Sigmoid colon (tissue), 7 donors: ENCODE measurements around the gene CLTA. TPM values are rescaled to one million over a fixed set of nuclear protein-coding genes. Genes with fewer than 3 reads are reported as not detected.
"Not testable (repeated sequence)": the region's sequence is repeated elsewhere in the genome, so short reads cannot be mapped to it uniquely, and the experiment has no call there.

Source experiments
- DNase-seq: peaks from one replicate; pipeline ENCODE4 v3.0.0-alpha.2; 2019
- H3K27ac ChIP-seq, 4 donors: fragments of 200-600 bp; sonication (generic); one replicate each; pipeline ENCODE4 v1.5.1; 2016 to 2019; ENCODE audit warnings: mild to moderate bottlenecking in 1 of 4
- H3K27me3 ChIP-seq, 3 donors: fragments of 200-600 bp; sonication (generic); one replicate each; pipeline ENCODE4 v1.5.1; 2019; ENCODE audit warnings: mild to moderate bottlenecking in 1 of 3
- H3K36me3 ChIP-seq, 4 donors: fragments of 200-600 bp; sonication (generic); one replicate each; pipeline ENCODE4 v1.5.1; 2016 to 2019
- H3K4me1 ChIP-seq, 4 donors: fragments of 200-600 bp; sonication (generic); one replicate each; pipeline ENCODE4 v1.5.1; 2017 to 2019
- H3K4me3 ChIP-seq, 4 donors: fragments of 200-600 bp; sonication (generic); one replicate each; pipeline ENCODE4 v1.5.1; 2017 to 2019; ENCODE audit warnings: mild to moderate bottlenecking in 2 of 4, moderate library complexity in 1 of 4
- H3K9me3 ChIP-seq, 4 donors: fragments of 200-600 bp in 3 of 4; sonication (generic) in 3 of 4; one replicate each; pipeline versions ENCODE4 v1.5.1 to v1.6.1; 2013 to 2019
- EP300 ChIP-seq, 4 donors: sonication (generic); formaldehyde crosslinking; IDR thresholded peaks; one replicate each; pipeline ENCODE4 v1.6.1; 2017; ENCODE audit warnings: antibody characterized with exemption in 4 of 4
- POLR2A ChIP-seq, 2 donors: fragments of 450-650 bp; IDR thresholded peaks; one replicate each; pipeline ENCODE4 v1.6.1; 2016; ENCODE audit warnings: antibody characterized with exemption in 2 of 2, mild to moderate bottlenecking in 2 of 2, moderate library complexity in 2 of 2
- POLR2AphosphoS5 ChIP-seq, 4 donors: sonication (generic); formaldehyde crosslinking; IDR thresholded peaks; one replicate each; pipeline ENCODE4 v1.6.1; 2017; ENCODE audit warnings: antibody characterized with exemption in 4 of 4
- WGBS, 2 donors: extraction: QIAGEN DNeasy Blood & Tissue Kit; methylation state at CpG; one replicate each; pipeline ENCODE4 v1.1.7; 2013; 5-methylcytosine and 5-hydroxymethylcytosine counted together
- intact Hi-C: fragments of 100-400 bp; cut with DNase I; formaldehyde crosslinking; loops from one replicate; pipeline ENCODE4 v1.15.1; 2023
- polyA plus RNA-seq, 3 donors: library from polyadenylated mRNA; stranded (reverse); fragments of 200-250 nt; gene quantifications; one replicate each; pipeline ENCODE4 v1.2.3, GENCODE V29; 2013
- total RNA-seq, 4 donors: library from RNA; depleted of rRNA; stranded (reverse); fragments of >200 nt; gene quantifications; one replicate each; pipeline ENCODE4 v1.1.0, GENCODE V29; 2016
- TF ChIP-seq, protein P1 (sequence below), 4 experiments: fragments of 450-650 bp in 3 of 4; fragments of 200-600 bp in 1 of 4; IDR thresholded peaks; one replicate each; pipeline ENCODE4 v1.5.1; 2016 to 2019; ENCODE audit warnings: antibody characterized with exemption in 4 of 4, mild to moderate bottlenecking in 3 of 4, moderate library complexity in 2 of 4
- donor health status: healthy with polysubstance abuse.
- donor health status: Bipolar disorder and iron deficiency.
- donor health status: healthy.

The CLTA gene
- total and polyA plus RNA-seq, 7 donors = 151 to 299 (median 176) TPM

DNA sequence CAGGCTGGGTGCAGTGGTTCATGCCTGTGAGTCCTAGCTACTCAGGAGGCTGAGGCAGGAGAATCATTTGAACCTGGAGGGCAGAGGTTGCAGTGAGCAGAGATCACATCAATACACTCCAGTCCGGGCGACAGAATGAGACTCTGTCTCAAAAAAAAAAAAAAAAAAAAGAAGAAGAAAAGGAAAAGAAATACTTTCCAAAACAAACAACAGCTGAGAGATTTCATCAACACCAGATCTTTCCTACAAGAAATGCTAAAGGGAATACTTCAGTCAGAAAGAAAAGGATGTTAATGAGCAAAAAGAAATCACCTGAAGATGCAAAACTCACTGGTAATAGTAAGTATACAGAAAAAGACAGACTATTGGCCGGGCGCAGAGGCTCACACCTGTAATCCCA is 13.2 kb upstream of the CLTA start:
- WGBS, 2 donors = 82 to 91% methylated on average over 4 of the region's 4 CpGs
- intact Hi-C loops = no loop called here
- no peak for DNase-seq

DNA sequence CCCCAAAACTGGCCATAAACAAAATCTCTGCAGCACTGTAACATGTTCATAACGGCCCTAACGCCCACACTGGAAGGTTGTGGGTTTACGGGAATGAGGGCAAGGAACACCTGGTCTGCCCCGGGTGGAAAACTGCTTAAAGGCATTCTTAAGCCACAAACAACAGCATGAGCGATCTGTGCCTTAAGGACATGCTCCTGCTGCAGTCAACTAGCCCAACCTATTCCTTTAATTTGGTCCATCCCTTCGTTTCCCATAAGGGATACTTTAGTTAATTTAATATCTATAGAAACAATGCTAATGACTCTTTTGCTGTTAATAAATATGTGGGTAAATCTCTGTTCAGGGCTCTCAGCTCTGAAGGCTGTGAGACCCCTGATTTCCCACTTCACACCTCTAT is 10.5 kb upstream of the CLTA start:
- H3K9me3 ChIP-seq, intact Hi-C loops, H3K27ac ChIP-seq, H3K4me3 ChIP-seq, H3K36me3 ChIP-seq, H3K4me1 ChIP-seq, H3K27me3 ChIP-seq: not testable (repeated sequence)
- peak; percentile 20 for DNase-seq
- 89 to 90% methylated on average over 6 of the region's 6 CpGs for WGBS, 2 donors

More for the DNA sequence above, 13.2 kb upstream of the CLTA start:
- H3K27ac ChIP-seq = no peak overlapping the region
- no peak overlapping the region for H3K4me3 ChIP-seq
- no peaks in the 10 kb centered on the region for H3K4me1 ChIP-seq
- H3K36me3 ChIP-seq = no peaks in the 10 kb centered on the region
- TF ChIP-seq EP300 (IDR thresholded peaks at IDR 0.05) (no peak), POLR2AphosphoS5 (IDR thresholded peaks at IDR 0.05) (no peak), POLR2A (IDR thresholded peaks at IDR 0.05) (no peak)
- TF ChIP-seq, protein P1, sequence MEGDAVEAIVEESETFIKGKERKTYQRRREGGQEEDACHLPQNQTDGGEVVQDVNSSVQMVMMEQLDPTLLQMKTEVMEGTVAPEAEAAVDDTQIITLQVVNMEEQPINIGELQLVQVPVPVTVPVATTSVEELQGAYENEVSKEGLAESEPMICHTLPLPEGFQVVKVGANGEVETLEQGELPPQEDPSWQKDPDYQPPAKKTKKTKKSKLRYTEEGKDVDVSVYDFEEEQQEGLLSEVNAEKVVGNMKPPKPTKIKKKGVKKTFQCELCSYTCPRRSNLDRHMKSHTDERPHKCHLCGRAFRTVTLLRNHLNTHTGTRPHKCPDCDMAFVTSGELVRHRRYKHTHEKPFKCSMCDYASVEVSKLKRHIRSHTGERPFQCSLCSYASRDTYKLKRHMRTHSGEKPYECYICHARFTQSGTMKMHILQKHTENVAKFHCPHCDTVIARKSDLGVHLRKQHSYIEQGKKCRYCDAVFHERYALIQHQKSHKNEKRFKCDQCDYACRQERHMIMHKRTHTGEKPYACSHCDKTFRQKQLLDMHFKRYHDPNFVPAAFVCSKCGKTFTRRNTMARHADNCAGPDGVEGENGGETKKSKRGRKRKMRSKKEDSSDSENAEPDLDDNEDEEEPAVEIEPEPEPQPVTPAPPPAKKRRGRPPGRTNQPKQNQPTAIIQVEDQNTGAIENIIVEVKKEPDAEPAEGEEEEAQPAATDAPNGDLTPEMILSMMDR (IDR thresholded peaks at IDR 0.05) = no peak
- H3K9me3 ChIP-seq = no peaks in the 10 kb centered on the region
- H3K27me3 ChIP-seq = no peaks in the 10 kb centered on the region

DNA sequence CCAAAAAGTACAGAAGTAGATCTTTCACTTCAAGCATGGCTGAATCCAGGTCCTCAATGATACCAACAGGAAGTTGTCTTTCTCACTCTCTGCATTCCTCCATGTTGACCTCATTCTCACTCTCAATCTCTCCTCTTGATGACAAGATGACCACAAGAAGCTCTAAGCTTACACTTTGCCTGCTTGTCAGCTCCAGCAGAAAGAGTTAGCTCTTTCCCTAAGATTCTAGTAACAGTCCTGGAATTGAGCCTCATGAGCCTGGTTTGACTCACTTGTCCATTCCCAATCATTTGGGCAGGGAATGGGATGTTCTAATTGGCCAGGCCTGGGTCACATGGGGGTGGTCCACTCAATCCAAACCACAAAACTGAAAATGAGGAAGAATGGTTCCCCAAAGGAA is 3.3 kb upstream of the CLTA start:
- TF ChIP-seq, protein P1 (IDR thresholded peaks at IDR 0.05) = no peak
- TF ChIP-seq POLR2A (IDR thresholded peaks at IDR 0.05) (no peak), POLR2AphosphoS5 (IDR thresholded peaks at IDR 0.05) (no peak), EP300 (IDR thresholded peaks at IDR 0.05) (no peak)
- Histone ChIP-seq H3K27me3 (no peaks in the 10 kb centered on the region), H3K4me1 (peaks cover 0 to 18% (median 15%) of the 10 kb centered on the region in 4 donors), H3K9me3 (no peaks in the 10 kb centered on the region), H3K4me3 (no peak overlapping the region), H3K27ac (no peak overlapping the region), H3K36me3 (no peaks in the 10 kb centered on the region)
- intact Hi-C loops = no loop called here
- DNase-seq = no peak

DNA sequence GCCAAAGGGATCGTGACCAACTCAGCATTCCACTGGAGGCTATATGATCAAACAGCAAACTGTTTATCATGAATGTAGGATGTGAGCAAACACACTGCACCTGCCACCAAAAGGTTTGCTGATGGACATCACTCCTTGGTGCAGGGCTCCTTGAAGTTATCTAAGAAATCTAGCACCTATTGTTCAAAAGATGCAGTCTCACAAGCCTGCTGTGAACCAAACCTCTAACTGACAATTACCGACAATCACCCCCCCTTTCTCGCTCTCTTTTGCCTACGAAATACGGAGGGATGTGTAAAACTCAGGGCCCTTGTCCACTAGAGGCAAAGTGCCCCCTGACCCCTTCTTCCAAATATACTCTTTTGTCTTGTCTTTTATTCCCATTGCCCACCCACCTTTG is 2.5 kb upstream of the CLTA start:
- no peak overlapping the region for H3K4me3 ChIP-seq
- H3K27me3 ChIP-seq = no peaks in the 10 kb centered on the region
- TF ChIP-seq POLR2A (IDR thresholded peaks at IDR 0.05) (no peak), EP300 (IDR thresholded peaks at IDR 0.05) (no peak), POLR2AphosphoS5 (IDR thresholded peaks at IDR 0.05) (no peak)
- TF ChIP-seq, protein P1 (IDR thresholded peaks at IDR 0.05) = no peak
- H3K27ac ChIP-seq = no peak overlapping the region
- WGBS, 2 donors = 94 to 95% methylated on average over 5 of the region's 5 CpGs
- intact Hi-C loops = no loop called here
- H3K4me1 ChIP-seq = peaks cover 0 to 26% (median 22%) of the 10 kb centered on the region in 4 donors
- no peaks in the 10 kb centered on the region for H3K9me3 ChIP-seq
- DNase-seq = peak; percentile 21
- no peaks in the 10 kb centered on the region for H3K36me3 ChIP-seq

DNA sequence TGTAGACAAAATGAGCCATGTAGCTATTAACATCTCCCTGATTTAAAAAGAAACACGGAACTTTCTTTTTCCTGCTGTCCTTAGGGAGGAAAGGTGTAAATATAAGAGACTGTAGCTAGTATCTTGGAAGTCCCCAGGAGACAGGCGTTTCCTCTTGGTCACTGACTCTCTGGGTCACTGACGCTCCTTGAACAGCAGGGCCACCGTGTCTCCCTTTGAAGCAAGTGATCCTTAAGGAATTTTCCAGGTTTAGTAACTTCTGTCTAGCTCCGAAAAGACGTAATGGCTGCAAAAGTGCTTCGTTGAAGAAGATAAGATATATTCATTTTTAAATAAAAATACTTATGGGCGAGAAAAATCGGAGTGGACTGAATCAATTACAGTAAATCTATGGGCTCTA is 745 bp upstream of the CLTA start:
- peak; percentile 53 for DNase-seq
- no peaks in the 10 kb centered on the region for H3K9me3 ChIP-seq
- H3K27me3 ChIP-seq = no peaks in the 10 kb centered on the region
- intact Hi-C loops = loop anchor here (2.0 to 5.0 kb wide), 5 partner anchors 53 to 297 kb away; partner anchors contain the start of genes GLIPR2 and GNE
- H3K4me1 ChIP-seq = peaks cover 0 to 44% (median 40%) of the 10 kb centered on the region in 4 donors
- H3K4me3 ChIP-seq = peak overlapping the region; percentile 86 to 98 (median 90)
- TF ChIP-seq EP300 (IDR thresholded peaks at IDR 0.05) = no peak
- TF ChIP-seq POLR2AphosphoS5 (IDR thresholded peaks at IDR 0.05) = no peak
- TF ChIP-seq POLR2A (IDR thresholded peaks at IDR 0.05) = no peak
- TF ChIP-seq, protein P1 (IDR thresholded peaks at IDR 0.05) = no peak
- WGBS, 2 donors = 3 to 11% methylated on average over 9 of the region's 9 CpGs
- H3K27ac ChIP-seq = peak overlapping the region; percentile 90 to 95 (median 92)
- no peaks in the 10 kb centered on the region for H3K36me3 ChIP-seq
